ENCODE results near the gene FBXO15. TPM values are rescaled to one million over a fixed set of nuclear protein-coding genes. Genes with fewer than 3 reads are reported as not detected.

FBXO15 gene, protein sequence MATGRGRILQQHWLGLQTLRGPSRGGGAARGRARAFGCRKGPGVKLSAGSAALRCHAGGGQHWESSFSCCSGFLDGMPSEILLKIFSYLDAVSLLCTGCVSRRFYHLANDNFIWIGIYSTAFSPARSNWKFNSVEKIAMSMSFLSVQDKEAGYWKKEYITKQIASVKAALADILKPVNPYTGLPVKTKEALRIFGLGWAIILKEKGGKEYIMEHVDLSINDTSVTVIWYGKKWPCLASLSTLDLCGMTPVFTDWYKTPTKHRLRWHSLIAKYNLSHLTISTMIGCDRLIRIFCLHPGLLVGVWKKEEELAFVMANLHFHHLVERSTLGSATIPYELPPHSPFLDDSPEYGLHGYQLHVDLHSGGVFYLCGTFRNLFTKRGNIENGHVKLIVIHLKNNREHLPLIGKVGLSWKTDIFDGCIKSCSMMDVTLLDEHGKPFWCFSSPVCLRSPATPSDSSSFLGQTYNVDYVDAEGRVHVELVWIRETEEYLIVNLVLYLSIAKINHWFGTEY
- 0.54 to 1.6 TPM (median 0.84 TPM) in 5 replicates for total RNA-seq (2022; extraction: Qiagen RNA extraction; ENCODE audit: low read depth)

DNA sequence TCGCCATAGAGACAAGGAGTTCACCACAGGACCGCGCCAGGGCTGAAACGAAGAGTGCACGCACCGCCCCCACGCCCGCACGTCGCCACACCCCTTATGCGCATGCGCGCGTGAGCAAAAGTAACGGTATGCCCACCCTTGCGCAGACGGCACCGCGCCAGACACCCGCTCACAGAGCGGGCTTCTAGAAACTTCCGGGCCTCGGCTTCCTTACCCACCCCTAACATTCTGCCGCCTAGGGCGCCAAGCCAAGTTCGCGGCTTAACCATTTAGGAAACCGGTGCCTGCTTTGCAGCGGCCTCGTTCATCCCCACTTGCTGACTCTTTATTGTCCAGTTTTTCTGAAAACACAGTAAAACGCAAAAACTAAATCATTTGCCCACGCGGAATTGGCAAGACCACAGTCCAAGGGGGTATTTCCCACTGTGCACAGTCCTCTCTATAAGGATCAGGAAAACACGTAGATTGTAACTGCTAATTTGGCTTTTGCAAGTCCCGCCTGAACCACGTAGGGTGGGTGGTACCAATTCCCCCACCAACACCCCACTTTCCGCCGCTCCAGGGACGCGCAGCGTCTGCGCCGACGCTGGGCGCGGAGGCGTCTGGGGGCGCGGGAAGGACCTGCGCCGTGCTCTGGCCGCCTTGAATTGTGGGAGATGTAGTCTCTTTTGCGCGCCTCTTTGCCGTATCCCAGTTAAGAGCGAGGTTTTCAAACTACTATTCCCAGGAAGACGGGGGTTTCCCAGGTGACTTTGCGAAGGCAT, at the start of gene FBXO15, which contains the start of gene TIMM21:
Gene FBXO15, minus strand, starts transcription at position 56 of the 764 bp plus-strand sequence. Its CDS starts 49 bp downstream, at position 7.
Gene TIMM21, plus strand, starts transcription at position 745 of the 764 bp plus-strand sequence. CDS start 286 bp downstream, outside the sequence.

Other genes with a start within 250 kb of the FBXO15 start
- 48.7 to 62.4 TPM (median 58.4 TPM) in 5 replicates for gene TIMM21, start 689 bp upstream of the FBXO15 start, total RNA-seq (2022; extraction: Qiagen RNA extraction; ENCODE audit: low read depth)
- 119 to 142 TPM (median 134 TPM) in 5 replicates for gene CYB5A, start 144.1 kb upstream of the FBXO15 start, total RNA-seq (2022; extraction: Qiagen RNA extraction; ENCODE audit: low read depth)
- not detected in 5 replicates for gene C18orf63, start 168.0 kb upstream of the FBXO15 start, total RNA-seq (2022; extraction: Qiagen RNA extraction; ENCODE audit: low read depth)

Measured in A549 treated with RU486 at 1 μM for 4 hours (cell line).